Esophagus squamous epithelium (tissue), 4 donors: ENCODE results near the gene FBXO42.

Experiments
- CTCF ChIP-seq, 6 experiments: fragments of 450-650 bp in 4 of 6; fragments of 200-600 bp in 2 of 6; sonication (generic) in 2 of 6; IDR thresholded peaks; one replicate each; pipeline ENCODE4 v1.5.1; 2016 to 2019; ENCODE audit warnings: antibody characterized with exemption in 6 of 6, mild to moderate bottlenecking in 4 of 6, moderate library complexity in 4 of 6
- POLR2A ChIP-seq, 4 donors: fragments of 450-650 bp; IDR thresholded peaks; one replicate each; pipeline ENCODE4 v1.6.1; 2017; ENCODE audit warnings: antibody characterized with exemption in 4 of 4, mild to moderate bottlenecking in 4 of 4, moderate library complexity in 3 of 4

- no peak for TF ChIP-seq CTCF (IDR thresholded peaks at IDR 0.05)
- no peak for TF ChIP-seq POLR2A (IDR thresholded peaks at IDR 0.05)
These were observed 31.6 kb upstream of the FBXO42 start for GRCh38 chr1:16383888-16384287.
